HEK293 (cell line): ENCODE results near the gene HLA-A.

ENCODE experiments used
- CTCF ChIA-PET: fragments of 350-600 bp; formaldehyde crosslinking; extraction: SDS; loops from one replicate; lab custom pipeline; 2021; ENCODE audit warnings: antibody characterized with exemption; lab: Yijun Ruan, JAX
- POLR2A ChIA-PET: fragments of 300-600 bp; formaldehyde crosslinking; extraction: SDS; loops from one replicate; lab custom pipeline; 2020; ENCODE audit warnings: antibody characterized with exemption, inconsistent platforms; lab: Yijun Ruan, JAX
- H3K27ac ChIP-seq: fragments of 200-500 bp; sonication (Bioruptor generic); 2 replicates; pipeline ENCODE4 v1.5.1; 2014; ENCODE audit warnings: low read depth, low read length, control low read depth, inconsistent platforms; ENCODE audit errors: extremely low read depth
- H3K36me3 ChIP-seq, 2 experiments: fragments of 200-500 bp in 1 of 2; sonication (Bioruptor generic) in 1 of 2; 1 replicate in 1 of 2; 2 replicates in 1 of 2; pipeline ENCODE4 v1.5.1; 2014 to 2017; ENCODE audit warnings: inconsistent platforms in 2 of 2, low read length in 2 of 2; ENCODE audit not compliant: control insufficient read depth in 2 of 2, insufficient read depth in 1 of 2
- H3K4me1 ChIP-seq: fragments of 200-500 bp; sonication (Bioruptor generic); 2 replicates; pipeline ENCODE4 v1.5.1; 2014; ENCODE audit warnings: mild to moderate bottlenecking, low read length, inconsistent platforms; ENCODE audit not compliant: control insufficient read depth, insufficient read depth
- H3K4me3 ChIP-seq: 2 replicates; pipeline ENCODE4 v1.5.1; 2011; ENCODE audit warnings: low read depth, mild to moderate bottlenecking, control low read depth, low read length, moderate library complexity
- H3K9me3 ChIP-seq: fragments of 200-500 bp; sonication (Bioruptor generic); 2 replicates; pipeline ENCODE4 v1.5.1; 2014; ENCODE audit warnings: low read depth, low read length, inconsistent platforms; ENCODE audit not compliant: control insufficient read depth, insufficient read depth
- ATF2 ChIP-seq: fragments of 450-650 bp; formaldehyde crosslinking; IDR thresholded peaks from 2 replicates; pipeline ENCODE4 v1.5.1; 2016; ENCODE audit warnings: missing biosample characterization, missing genetic modification characterization, low read depth
- HIC1 ChIP-seq: fragments of 450-650 bp; formaldehyde crosslinking; IDR thresholded peaks from 2 replicates; pipeline ENCODE4 v1.5.1; 2016; ENCODE audit warnings: missing biosample characterization, missing genetic modification characterization
- KLF8 ChIP-seq: fragments of 450-650 bp; formaldehyde crosslinking; IDR thresholded peaks from 2 replicates; pipeline ENCODE4 v1.5.1; 2016; ENCODE audit warnings: missing biosample characterization, missing genetic modification characterization
- PRDM1 ChIP-seq: fragments of 450-650 bp; formaldehyde crosslinking; IDR thresholded peaks from 2 replicates; pipeline ENCODE4; 2016; ENCODE audit warnings: missing biosample characterization, missing genetic modification characterization
- SETDB1 ChIP-seq: IDR thresholded peaks from one replicate; pipeline ENCODE4 v1.6.1; 2017; ENCODE audit warnings: mild to moderate bottlenecking, low read length, moderate library complexity, mixed read lengths; ENCODE audit not compliant: insufficient read length
- SP3 ChIP-seq: fragments of 450-650 bp; formaldehyde crosslinking; IDR thresholded peaks from 2 replicates; pipeline ENCODE4 v1.5.1; 2016; ENCODE audit warnings: missing biosample characterization, missing genetic modification characterization
- ZBTB48 ChIP-seq: fragments of 450-650 bp; formaldehyde crosslinking; IDR thresholded peaks from 2 replicates; pipeline ENCODE4 v1.5.1; 2016; ENCODE audit warnings: missing biosample characterization, missing genetic modification characterization
- ZFP69B ChIP-seq: fragments of 450-650 bp; formaldehyde crosslinking; IDR thresholded peaks from 2 replicates; pipeline ENCODE4 v1.5.1; 2016; ENCODE audit warnings: missing biosample characterization, missing genetic modification characterization
- ZNF24 ChIP-seq: fragments of 450-650 bp; formaldehyde crosslinking; IDR thresholded peaks from 2 replicates; pipeline ENCODE4 v1.5.1; 2016; ENCODE audit warnings: missing biosample characterization, missing genetic modification characterization
- ZNF248 ChIP-seq: fragments of 450-650 bp; formaldehyde crosslinking; IDR thresholded peaks from 2 replicates; pipeline ENCODE4 v1.5.1; 2017; ENCODE audit warnings: missing biosample characterization, missing genetic modification characterization
- ZNF692 ChIP-seq: fragments of 450-650 bp; formaldehyde crosslinking; IDR thresholded peaks from 2 replicates; pipeline ENCODE4 v1.5.1; 2016; ENCODE audit warnings: missing biosample characterization, missing genetic modification characterization
- ZNF777 ChIP-seq: fragments of 450-650 bp; formaldehyde crosslinking; IDR thresholded peaks from 2 replicates; pipeline ENCODE4 v1.5.1; 2017; ENCODE audit warnings: missing biosample characterization, missing genetic modification characterization, borderline replicate concordance
- ZSCAN16 ChIP-seq: fragments of 450-650 bp; formaldehyde crosslinking; IDR thresholded peaks from 2 replicates; pipeline ENCODE4 v1.5.1; 2016; ENCODE audit warnings: missing biosample characterization, missing genetic modification characterization
- TF ChIP-seq, protein P1 (sequence below): fragments of 450-650 bp; formaldehyde crosslinking; IDR thresholded peaks from 2 replicates; pipeline ENCODE4 v1.5.1; 2017; ENCODE audit warnings: missing biosample characterization, missing genetic modification characterization
- TF ChIP-seq, protein P2 (sequence below): fragments of 450-650 bp; formaldehyde crosslinking; conservative IDR thresholded peaks from 2 replicates; pipeline ENCODE4 v1.5.1; 2016; ENCODE audit warnings: low read depth, missing biosample characterization, missing genetic modification characterization
- TF ChIP-seq, protein P3 (sequence below): fragments of 450-650 bp; formaldehyde crosslinking; IDR thresholded peaks from 2 replicates; pipeline ENCODE4 v1.5.1; 2016; ENCODE audit warnings: missing biosample characterization, missing genetic modification characterization

The HLA-A gene

GRCh38 chr6:29941916-29942274, 437 bp upstream of the HLA-A start (continued):
- TF ChIP-seq, protein P1, sequence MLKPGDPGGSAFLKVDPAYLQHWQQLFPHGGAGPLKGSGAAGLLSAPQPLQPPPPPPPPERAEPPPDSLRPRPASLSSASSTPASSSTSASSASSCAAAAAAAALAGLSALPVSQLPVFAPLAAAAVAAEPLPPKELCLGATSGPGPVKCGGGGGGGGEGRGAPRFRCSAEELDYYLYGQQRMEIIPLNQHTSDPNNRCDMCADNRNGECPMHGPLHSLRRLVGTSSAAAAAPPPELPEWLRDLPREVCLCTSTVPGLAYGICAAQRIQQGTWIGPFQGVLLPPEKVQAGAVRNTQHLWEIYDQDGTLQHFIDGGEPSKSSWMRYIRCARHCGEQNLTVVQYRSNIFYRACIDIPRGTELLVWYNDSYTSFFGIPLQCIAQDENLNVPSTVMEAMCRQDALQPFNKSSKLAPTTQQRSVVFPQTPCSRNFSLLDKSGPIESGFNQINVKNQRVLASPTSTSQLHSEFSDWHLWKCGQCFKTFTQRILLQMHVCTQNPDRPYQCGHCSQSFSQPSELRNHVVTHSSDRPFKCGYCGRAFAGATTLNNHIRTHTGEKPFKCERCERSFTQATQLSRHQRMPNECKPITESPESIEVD = no peak
- no peak for TF ChIP-seq ZSCAN16
- TF ChIP-seq PRDM1 (tag by site-specific recombination) = peak; percentile 84
- no peak for TF ChIP-seq ZNF248 (tag by site-specific recombination)
- peak; percentile 63; the same call in 1 of the 2 replicates for TF ChIP-seq ZBTB48 (tag by site-specific recombination)

DNA sequence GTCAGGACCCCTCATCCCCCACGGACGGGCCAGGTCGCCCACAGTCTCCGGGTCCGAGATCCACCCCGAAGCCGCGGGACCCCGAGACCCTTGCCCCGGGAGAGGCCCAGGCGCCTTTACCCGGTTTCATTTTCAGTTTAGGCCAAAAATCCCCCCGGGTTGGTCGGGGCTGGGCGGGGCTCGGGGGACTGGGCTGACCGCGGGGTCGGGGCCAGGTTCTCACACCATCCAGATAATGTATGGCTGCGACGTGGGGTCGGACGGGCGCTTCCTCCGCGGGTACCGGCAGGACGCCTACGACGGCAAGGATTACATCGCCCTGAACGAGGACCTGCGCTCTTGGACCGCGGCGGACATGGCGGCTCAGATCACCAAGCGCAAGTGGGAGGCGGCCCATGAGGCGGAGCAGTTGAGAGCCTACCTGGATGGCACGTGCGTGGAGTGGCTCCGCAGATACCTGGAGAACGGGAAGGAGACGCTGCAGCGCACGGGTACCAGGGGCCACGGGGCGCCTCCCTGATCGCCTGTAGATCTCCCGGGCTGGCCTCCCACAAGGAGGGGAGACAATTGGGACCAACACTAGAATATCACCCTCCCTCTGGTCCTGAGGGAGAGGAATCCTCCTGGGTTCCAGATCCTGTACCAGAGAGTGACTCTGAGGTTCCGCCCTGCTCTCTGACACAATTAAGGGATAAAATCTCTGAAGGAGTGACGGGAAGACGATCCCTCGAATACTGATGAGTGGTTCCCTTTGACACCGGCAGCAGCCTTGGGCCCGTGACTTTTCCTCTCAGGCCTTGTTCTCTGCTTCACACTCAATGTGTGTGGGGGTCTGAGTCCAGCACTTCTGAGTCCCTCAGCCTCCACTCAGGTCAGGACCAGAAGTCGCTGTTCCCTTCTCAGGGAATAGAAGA, 978 bp downstream of the HLA-A start:
- no peaks in the 10 kb centered on the region for H3K4me1 ChIP-seq
- TF ChIP-seq KLF8 (tag by site-specific recombination) = no peak
- TF ChIP-seq ATF2 = no peak
- no peak for TF ChIP-seq SETDB1
- no peak for TF ChIP-seq HIC1
- TF ChIP-seq ZNF777 = no peak
- no peak for TF ChIP-seq ZNF692 (tag by site-specific recombination)
- no peak for TF ChIP-seq ZNF24
- no peak for TF ChIP-seq ZFP69B (tag by site-specific recombination)
- TF ChIP-seq, all 188 proteins: peak for 0
- CTCF ChIA-PET = no interaction called here
- Histone ChIP-seq H3K9me3 (no peaks in the 10 kb centered on the region), H3K4me3 (peak overlapping the region; percentile 65), H3K36me3 (peaks cover 0 to 4% of the 10 kb centered on the region in 2 experiments; a peak in 1 of 3 replicates), H3K27ac (peak overlapping the region; percentile 62; the same call in 1 of the 2 replicates)
- POLR2A ChIA-PET = no interaction called here

GRCh38 chr6:29945281-29945820, 3.0 kb downstream of the HLA-A start:
- ChIA-PET CTCF (no interaction called here), POLR2A (no interaction called here)
- no peak overlapping the region for H3K27ac ChIP-seq
- H3K4me1 ChIP-seq = no peaks in the 10 kb centered on the region
- peaks cover 0 to 4% of the 10 kb centered on the region in 2 experiments; a peak in 1 of 3 replicates for H3K36me3 ChIP-seq
- H3K4me3 ChIP-seq = no peak overlapping the region
- no peaks in the 10 kb centered on the region for H3K9me3 ChIP-seq
- TF ChIP-seq, protein P2, sequence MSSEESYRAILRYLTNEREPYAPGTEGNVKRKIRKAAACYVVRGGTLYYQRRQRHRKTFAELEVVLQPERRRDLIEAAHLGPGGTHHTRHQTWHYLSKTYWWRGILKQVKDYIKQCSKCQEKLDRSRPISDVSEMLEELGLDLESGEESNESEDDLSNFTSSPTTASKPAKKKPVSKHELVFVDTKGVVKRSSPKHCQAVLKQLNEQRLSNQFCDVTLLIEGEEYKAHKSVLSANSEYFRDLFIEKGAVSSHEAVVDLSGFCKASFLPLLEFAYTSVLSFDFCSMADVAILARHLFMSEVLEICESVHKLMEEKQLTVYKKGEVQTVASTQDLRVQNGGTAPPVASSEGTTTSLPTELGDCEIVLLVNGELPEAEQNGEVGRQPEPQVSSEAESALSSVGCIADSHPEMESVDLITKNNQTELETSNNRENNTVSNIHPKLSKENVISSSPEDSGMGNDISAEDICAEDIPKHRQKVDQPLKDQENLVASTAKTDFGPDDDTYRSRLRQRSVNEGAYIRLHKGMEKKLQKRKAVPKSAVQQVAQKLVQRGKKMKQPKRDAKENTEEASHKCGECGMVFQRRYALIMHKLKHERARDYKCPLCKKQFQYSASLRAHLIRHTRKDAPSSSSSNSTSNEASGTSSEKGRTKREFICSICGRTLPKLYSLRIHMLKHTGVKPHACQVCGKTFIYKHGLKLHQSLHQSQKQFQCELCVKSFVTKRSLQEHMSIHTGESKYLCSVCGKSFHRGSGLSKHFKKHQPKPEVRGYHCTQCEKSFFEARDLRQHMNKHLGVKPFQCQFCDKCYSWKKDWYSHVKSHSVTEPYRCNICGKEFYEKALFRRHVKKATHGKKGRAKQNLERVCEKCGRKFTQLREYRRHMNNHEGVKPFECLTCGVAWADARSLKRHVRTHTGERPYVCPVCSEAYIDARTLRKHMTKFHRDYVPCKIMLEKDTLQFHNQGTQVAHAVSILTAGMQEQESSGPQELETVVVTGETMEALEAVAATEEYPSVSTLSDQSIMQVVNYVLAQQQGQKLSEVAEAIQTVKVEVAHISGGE = no peak
- TF ChIP-seq, protein P3, sequence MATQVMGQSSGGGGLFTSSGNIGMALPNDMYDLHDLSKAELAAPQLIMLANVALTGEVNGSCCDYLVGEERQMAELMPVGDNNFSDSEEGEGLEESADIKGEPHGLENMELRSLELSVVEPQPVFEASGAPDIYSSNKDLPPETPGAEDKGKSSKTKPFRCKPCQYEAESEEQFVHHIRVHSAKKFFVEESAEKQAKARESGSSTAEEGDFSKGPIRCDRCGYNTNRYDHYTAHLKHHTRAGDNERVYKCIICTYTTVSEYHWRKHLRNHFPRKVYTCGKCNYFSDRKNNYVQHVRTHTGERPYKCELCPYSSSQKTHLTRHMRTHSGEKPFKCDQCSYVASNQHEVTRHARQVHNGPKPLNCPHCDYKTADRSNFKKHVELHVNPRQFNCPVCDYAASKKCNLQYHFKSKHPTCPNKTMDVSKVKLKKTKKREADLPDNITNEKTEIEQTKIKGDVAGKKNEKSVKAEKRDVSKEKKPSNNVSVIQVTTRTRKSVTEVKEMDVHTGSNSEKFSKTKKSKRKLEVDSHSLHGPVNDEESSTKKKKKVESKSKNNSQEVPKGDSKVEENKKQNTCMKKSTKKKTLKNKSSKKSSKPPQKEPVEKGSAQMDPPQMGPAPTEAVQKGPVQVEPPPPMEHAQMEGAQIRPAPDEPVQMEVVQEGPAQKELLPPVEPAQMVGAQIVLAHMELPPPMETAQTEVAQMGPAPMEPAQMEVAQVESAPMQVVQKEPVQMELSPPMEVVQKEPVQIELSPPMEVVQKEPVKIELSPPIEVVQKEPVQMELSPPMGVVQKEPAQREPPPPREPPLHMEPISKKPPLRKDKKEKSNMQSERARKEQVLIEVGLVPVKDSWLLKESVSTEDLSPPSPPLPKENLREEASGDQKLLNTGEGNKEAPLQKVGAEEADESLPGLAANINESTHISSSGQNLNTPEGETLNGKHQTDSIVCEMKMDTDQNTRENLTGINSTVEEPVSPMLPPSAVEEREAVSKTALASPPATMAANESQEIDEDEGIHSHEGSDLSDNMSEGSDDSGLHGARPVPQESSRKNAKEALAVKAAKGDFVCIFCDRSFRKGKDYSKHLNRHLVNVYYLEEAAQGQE (tag by site-specific recombination) = no peak
- TF ChIP-seq SP3 = no peak
